Measurements from ENCODE around the gene ACTMAP.

- peak; percentile 24 for TF ChIP-seq CTCF (conservative IDR thresholded peaks at IDR 0.05)
- TF ChIP-seq ZFX (IDR thresholded peaks at IDR 0.05): no peak
Observed at GRCh38 chr19:40798683-40799557, 48.6 kb upstream of the ACTMAP start, which contains the start of gene EGLN2.
